ENCODE results near the gene FXYD7. TPM values are rescaled to one million over a fixed set of nuclear protein-coding genes. Genes with fewer than 3 reads are reported as not detected.
"Not testable (repeated sequence)": the region's sequence is repeated elsewhere in the genome, so short reads cannot be mapped to it uniquely, and the experiment has no call there.

FXYD7 gene
- total RNA-seq, 1 experiment from 2014 or later: 0.71 TPM

- H3K27me3 ChIP-seq (ENCODE audit: insufficient read depth, low read length); RAD21 ChIA-PET (ENCODE audit: low non-redundant PET in 1 of 2, low total read pairs in 2 of 2, uncharacterized antibody in 2 of 2, unreplicated experiment in 2 of 2); ATAC-seq: not testable (repeated sequence)
Observed at GRCh38 chr19:35153129-35153522, 10.1 kb downstream of the FXYD7 start.

GRCh38 chr19:35153701-35154524, 10.9 kb downstream of the FXYD7 start:
- Histone ChIP-seq H3K4me1 (ENCODE audit: control insufficient read depth in 1 of 2, insufficient read depth in 2 of 2, low read length in 2 of 2) (peaks cover 8 to 42% of the 10 kb centered on the region in 2 experiments), H3K27ac (ENCODE audit: low read depth, low read length) (peak overlapping the region; percentile 87), H3K27me3 (ENCODE audit: insufficient read depth, low read length) (no peaks in the 10 kb centered on the region), H2AFZ (ENCODE audit: low read depth, low read length, poor library complexity, severe bottlenecking) (no peak overlapping the region), H3K79me2 (ENCODE audit: insufficient read depth, low read length) (peaks cover 30% of the 10 kb centered on the region; the same call in 1 of the 2 replicates), H3K9ac (ENCODE audit: low read length) (peak overlapping the region; percentile 93), H3K36me3 (ENCODE audit: control insufficient read depth in 1 of 2, insufficient read depth in 2 of 2, low read length in 2 of 2) (peaks cover 6 to 23% of the 10 kb centered on the region in 2 experiments; a peak in 3 of 4 replicates), H3K4me3 (replicated peaks in 1 of 2; ENCODE audit: low read depth in 1 of 2, low read length in 2 of 2) (peak overlapping the region; percentile 75 to 95), H3K4me2 (ENCODE audit: low read length) (peak overlapping the region; percentile 98), H3K9me3 (ENCODE audit: control insufficient read depth in 1 of 2, insufficient read depth in 1 of 2, low read depth in 1 of 2, low read length in 2 of 2) (no peaks in the 10 kb centered on the region), H4K20me1 (ENCODE audit: insufficient read depth) (no peaks in the 10 kb centered on the region), H3K9me2 (ENCODE audit: insufficient read depth) (no peaks in the 10 kb centered on the region)
- peak; percentile 74 for ATAC-seq
- intact Hi-C loops (cut with micrococcal nuclease): no loop called here
- DNase-seq (ENCODE audit: low read depth, low spot score): no peak
- no TSS peak for BruUV-seq (replicated peaks)
- TF ChIP-seq, protein P1, sequence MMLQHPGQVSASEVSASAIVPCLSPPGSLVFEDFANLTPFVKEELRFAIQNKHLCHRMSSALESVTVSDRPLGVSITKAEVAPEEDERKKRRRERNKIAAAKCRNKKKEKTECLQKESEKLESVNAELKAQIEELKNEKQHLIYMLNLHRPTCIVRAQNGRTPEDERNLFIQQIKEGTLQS (IDR thresholded peaks at IDR 0.05): no peak
- TF ChIP-seq RAD21 (IDR thresholded peaks at IDR 0.05; ENCODE audit: low read depth) (peak; percentile 26; the same call in 1 of the 2 replicates), FOSL1 (IDR thresholded peaks at IDR 0.05; ENCODE audit: low read depth) (no peak), JUND (IDR thresholded peaks at IDR 0.05) (no peak), ELF1 (IDR thresholded peaks at IDR 0.05; ENCODE audit: borderline replicate concordance, low read depth) (no peak)
- TF ChIP-seq, protein P2, sequence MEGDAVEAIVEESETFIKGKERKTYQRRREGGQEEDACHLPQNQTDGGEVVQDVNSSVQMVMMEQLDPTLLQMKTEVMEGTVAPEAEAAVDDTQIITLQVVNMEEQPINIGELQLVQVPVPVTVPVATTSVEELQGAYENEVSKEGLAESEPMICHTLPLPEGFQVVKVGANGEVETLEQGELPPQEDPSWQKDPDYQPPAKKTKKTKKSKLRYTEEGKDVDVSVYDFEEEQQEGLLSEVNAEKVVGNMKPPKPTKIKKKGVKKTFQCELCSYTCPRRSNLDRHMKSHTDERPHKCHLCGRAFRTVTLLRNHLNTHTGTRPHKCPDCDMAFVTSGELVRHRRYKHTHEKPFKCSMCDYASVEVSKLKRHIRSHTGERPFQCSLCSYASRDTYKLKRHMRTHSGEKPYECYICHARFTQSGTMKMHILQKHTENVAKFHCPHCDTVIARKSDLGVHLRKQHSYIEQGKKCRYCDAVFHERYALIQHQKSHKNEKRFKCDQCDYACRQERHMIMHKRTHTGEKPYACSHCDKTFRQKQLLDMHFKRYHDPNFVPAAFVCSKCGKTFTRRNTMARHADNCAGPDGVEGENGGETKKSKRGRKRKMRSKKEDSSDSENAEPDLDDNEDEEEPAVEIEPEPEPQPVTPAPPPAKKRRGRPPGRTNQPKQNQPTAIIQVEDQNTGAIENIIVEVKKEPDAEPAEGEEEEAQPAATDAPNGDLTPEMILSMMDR (IDR thresholded peaks at IDR 0.05 in 2 of 3, conservative IDR thresholded peaks at IDR 0.05 in 1 of 3; ENCODE audit: borderline replicate concordance in 1 of 3, insufficient read depth in 1 of 3, low read depth in 2 of 3, low read length in 2 of 3): peak; percentile 22 to 72 (median 68); a peak in 5 of 6 replicates
- ChIA-PET POLR2A (no interaction called here), RAD21 (ENCODE audit: low non-redundant PET in 1 of 2, low total read pairs in 2 of 2, uncharacterized antibody in 2 of 2, unreplicated experiment in 2 of 2) (interaction anchor here (0.6 kb wide), 2 partner anchors 15 to 116 kb away, joined by 3 to 5 read pairs; no protein-coding TSS in a partner anchor), CTCF (interaction anchor here (1.0 to 1.5 kb wide), 7 partner anchors 8 to 98 kb away, joined by 3 to 7 read pairs (median 5); partner anchors contain the start of gene LGI4)

More at GRCh38 chr19:35153129-35153522, 10.1 kb downstream of the FXYD7 start:
- peaks cover 1 to 16% of the 10 kb centered on the region in 2 experiments; a peak in 3 of 4 replicates for H3K36me3 ChIP-seq (ENCODE audit: control insufficient read depth in 1 of 2, insufficient read depth in 2 of 2, low read length in 2 of 2)
- H3K9me3 ChIP-seq (ENCODE audit: control insufficient read depth in 1 of 2, insufficient read depth in 1 of 2, low read depth in 1 of 2, low read length in 2 of 2); intact Hi-C loops (cut with micrococcal nuclease); H2AFZ ChIP-seq (ENCODE audit: low read depth, low read length, poor library complexity, severe bottlenecking); H3K9ac ChIP-seq (ENCODE audit: low read length); H3K27ac ChIP-seq (ENCODE audit: low read depth, low read length); H3K9me2 ChIP-seq (ENCODE audit: insufficient read depth); BruUV-seq (replicated peaks); POLR2A ChIA-PET; DNase-seq (ENCODE audit: low read depth, low spot score); H4K20me1 ChIP-seq (ENCODE audit: insufficient read depth): not testable (repeated sequence)
- H3K79me2 ChIP-seq (ENCODE audit: insufficient read depth, low read length): peaks cover 30% of the 10 kb centered on the region; the same call in 1 of the 2 replicates
- H3K4me1 ChIP-seq (ENCODE audit: control insufficient read depth in 1 of 2, insufficient read depth in 2 of 2, low read length in 2 of 2): peaks cover 8 to 42% of the 10 kb centered on the region in 2 experiments
- CTCF ChIA-PET: interaction anchor here (1.4 to 1.5 kb wide), 4 partner anchors 11 to 97 kb away, joined by 5 to 9 read pairs (median 6); no protein-coding TSS in a partner anchor
- H3K4me2 ChIP-seq (ENCODE audit: low read length): peak overlapping the region; percentile 98
- peak overlapping the region in 1 of 2 experiments; percentile 95; a peak in 1 of 4 replicates for H3K4me3 ChIP-seq (replicated peaks in 1 of 2; ENCODE audit: low read depth in 1 of 2, low read length in 2 of 2)

Data from HCT116 (cell line).